HCT116 (cell line): ENCODE data around the gene ATP1B3. TPM values are rescaled to one million over a fixed set of nuclear protein-coding genes. Genes with fewer than 3 reads are reported as not detected.

Source experiments
- ATAC-seq: fragments of 200-7000 bp; cut with Tn5 transposase; 2 replicates; pipeline ENCODE4 v1.9.1; 2020; ENCODE audit warnings: mild to moderate bottlenecking, moderate library complexity
- BruUV-seq: library from RNA; stranded (reverse); fragments of 400-500 nt; replicated peaks from 2 replicates; lab custom pipeline; 2021; lab: Mats Ljungman, UMichigan
- CTCF ChIA-PET: fragments of 300-600 bp; sonication (Branson Sonifier 250); formaldehyde crosslinking; loops from one replicate; lab custom pipeline; 2021; ENCODE audit warnings: antibody characterized with exemption; lab: Charles Lee
- POLR2A ChIA-PET: fragments of 300-600, 350-600 bp; sonication (Branson Sonifier 250); formaldehyde crosslinking; loops from one replicate; lab custom pipeline; 2021; ENCODE audit warnings: antibody characterized with exemption; lab: Charles Lee
- RAD21 ChIA-PET, 2 experiments: fragments of 300-600 bp; sonication (Branson Sonifier 250); formaldehyde crosslinking; loops; one replicate each; lab custom pipeline; 2023; ENCODE audit warnings: low total read pairs in 2 of 2; ENCODE audit not compliant: uncharacterized antibody in 2 of 2, unreplicated experiment in 2 of 2, low non-redundant PET in 1 of 2; lab: Charles Lee
- DNase-seq: peaks from one replicate; pipeline ENCODE4 v3.0.0-alpha.2; 2010; ENCODE audit warnings: low read depth, low spot score
- H2AFZ ChIP-seq: fragments of 200-600 bp; shearing (Covaris generic), sonication (generic); 2 replicates; pipeline ENCODE4 v1.6.1; 2017; ENCODE audit warnings: low read depth, mixed run types, mixed read lengths, antibody characterized with exemption, low read length; ENCODE audit not compliant: poor library complexity, severe bottlenecking
- H3K27ac ChIP-seq: 2 replicates; pipeline ENCODE4 v1.5.1; 2012; ENCODE audit warnings: low read depth, low read length
- H3K27me3 ChIP-seq: fragments of 200-600 bp; sonication (generic); 2 replicates; pipeline ENCODE4 v1.6.1; 2016; ENCODE audit warnings: mixed run types, low read length, mixed read lengths; ENCODE audit not compliant: insufficient read depth
- H3K36me3 ChIP-seq, 2 experiments: fragments of 200-500 bp in 1 of 2; fragments of 200-600 bp in 1 of 2; sonication (Bioruptor generic) in 1 of 2; sonication (generic) in 1 of 2; 2 replicates each; pipeline versions ENCODE4 v1.5.1 to v1.6.1; 2014 to 2016; ENCODE audit warnings: low read length in 2 of 2, inconsistent platforms in 1 of 2, mixed read lengths in 1 of 2, mixed run types in 1 of 2; ENCODE audit not compliant: insufficient read depth in 2 of 2, control insufficient read depth in 1 of 2
- H3K4me1 ChIP-seq, 2 experiments: fragments of 200-600 bp in 1 of 2; sonication (generic) in 1 of 2; 2 replicates each; pipeline versions ENCODE4 v1.5.1 to v1.6.1; 2012 to 2017; ENCODE audit warnings: low read length in 2 of 2, inconsistent platforms in 1 of 2, mild to moderate bottlenecking in 1 of 2, mixed read lengths in 1 of 2, mixed run types in 1 of 2, moderate library complexity in 1 of 2; ENCODE audit not compliant: insufficient read depth in 2 of 2, control insufficient read depth in 1 of 2
- H3K4me2 ChIP-seq: fragments of 200-600 bp; sonication (generic); 2 replicates; pipeline ENCODE4 v1.6.1; 2017; ENCODE audit warnings: mixed run types, low read length, mixed read lengths
- H3K4me3 ChIP-seq, 2 experiments: fragments of 200-600 bp in 1 of 2; sonication (generic) in 1 of 2; replicated peaks in 1 of 2; 2 replicates each; pipeline ENCODE4 v1.5.1; 2011 to 2016; ENCODE audit warnings: low read length in 2 of 2, control low read depth in 1 of 2, low read depth in 1 of 2, mild to moderate bottlenecking in 1 of 2, mixed read lengths in 1 of 2, mixed run types in 1 of 2
- H3K79me2 ChIP-seq: fragments of 200-600 bp; sonication (generic); 2 replicates; pipeline ENCODE4 v1.6.1; 2017; ENCODE audit warnings: mild to moderate bottlenecking, mixed run types, low read length, moderate library complexity, mixed read lengths; ENCODE audit not compliant: insufficient read depth
- H3K9ac ChIP-seq: fragments of 200-600 bp; sonication (generic); 2 replicates; pipeline ENCODE4 v1.6.1; 2016; ENCODE audit warnings: low read length, mixed read lengths
- H3K9me2 ChIP-seq: fragments of 200-600 bp; sonication (generic), shearing (Covaris generic); 2 replicates; pipeline ENCODE4 v1.6.1; 2017; ENCODE audit warnings: mixed run types, mild to moderate bottlenecking, moderate library complexity; ENCODE audit not compliant: insufficient read depth
- H3K9me3 ChIP-seq, 2 experiments: fragments of 200-500 bp in 1 of 2; fragments of 200-600 bp in 1 of 2; sonication (Bioruptor generic) in 1 of 2; sonication (generic) in 1 of 2; 2 replicates each; pipeline ENCODE4 v1.6.1; 2014 to 2017; ENCODE audit warnings: low read length in 2 of 2, mixed read lengths in 2 of 2, inconsistent platforms in 1 of 2, low read depth in 1 of 2, mild to moderate bottlenecking in 1 of 2, mixed run types in 1 of 2, moderate library complexity in 1 of 2; ENCODE audit not compliant: control insufficient read depth in 1 of 2, insufficient read depth in 1 of 2
- H4K20me1 ChIP-seq: fragments of 200-600 bp; sonication (generic), shearing (Covaris generic); 2 replicates; pipeline ENCODE4 v1.6.1; 2017; ENCODE audit warnings: mixed run types, mild to moderate bottlenecking, moderate library complexity; ENCODE audit not compliant: insufficient read depth
- ATF3 ChIP-seq: IDR thresholded peaks from 2 replicates; pipeline ENCODE4 v1.6.1; 2012
- CBX3 ChIP-seq: IDR thresholded peaks from 2 replicates; pipeline ENCODE4 v1.6.1; 2012; ENCODE audit warnings: low read depth
- CEBPB ChIP-seq: IDR thresholded peaks from 2 replicates; pipeline ENCODE4 v1.6.1; 2012; ENCODE audit warnings: low read depth
- ELF1 ChIP-seq: IDR thresholded peaks from 2 replicates; pipeline ENCODE4 v1.6.1; 2012; ENCODE audit warnings: low read depth, borderline replicate concordance
- EZH2 ChIP-seq: fragments of 200-600 bp; sonication (generic); IDR thresholded peaks from 2 replicates; pipeline ENCODE4 v1.6.1; 2017; ENCODE audit warnings: antibody characterized with exemption, mixed run types
- EZH2phosphoT487 ChIP-seq: fragments of 200-600 bp; IDR thresholded peaks from 2 replicates; pipeline ENCODE4 v1.6.1; 2018; ENCODE audit warnings: antibody characterized with exemption, borderline replicate concordance
- JUND ChIP-seq: IDR thresholded peaks from 2 replicates; pipeline ENCODE4 v1.6.1; 2012
- POLR2A ChIP-seq: IDR thresholded peaks from 2 replicates; pipeline ENCODE4 v1.7.0; 2011; ENCODE audit warnings: borderline replicate concordance; ENCODE audit not compliant: insufficient read depth, insufficient read length; ENCODE audit errors: extremely low read depth
- RAD21 ChIP-seq: IDR thresholded peaks from 2 replicates; pipeline ENCODE4 v1.6.1; 2012; ENCODE audit warnings: low read depth, mild to moderate bottlenecking
- REST ChIP-seq: IDR thresholded peaks from 2 replicates; pipeline ENCODE4 v1.6.1; 2012; ENCODE audit warnings: low read depth
- YY1 ChIP-seq: IDR thresholded peaks from 2 replicates; pipeline ENCODE4 v1.6.1; 2011; ENCODE audit warnings: low read length, low read depth, moderate library complexity, mild to moderate bottlenecking; ENCODE audit not compliant: insufficient replicate concordance; ENCODE audit errors: extremely low read depth
- ZFX ChIP-seq: fragments of 450-650 bp; IDR thresholded peaks from 2 replicates; pipeline ENCODE4 v1.6.1; 2017
- ZNF274 ChIP-seq: fragments of 200-500 bp; sonication (Bioruptor generic); IDR thresholded peaks from 2 replicates; pipeline ENCODE4 v1.6.1; 2014; ENCODE audit warnings: mild to moderate bottlenecking, low read depth, low read length, inconsistent platforms
- intact Hi-C: fragments of 100-400 bp; cut with micrococcal nuclease; formaldehyde crosslinking; loops from 2 replicates; pipeline ENCODE4 v1.10.0; 2022
- total RNA-seq: library from RNA; stranded (reverse); gene quantifications from one replicate; pipeline ENCODE4 v1.2.1, GENCODE V29; 2021; ENCODE audit not compliant: unreplicated experiment

The ATP1B3 gene
- total RNA-seq, 1 experiment from 2014 or later: 147 TPM

- peaks cover 0 to 5% of the 10 kb centered on the region in 2 experiments; a peak in 1 of 4 replicates for H3K36me3 ChIP-seq
- TSS peak; percentile 56 for BruUV-seq
- peaks cover 12 to 33% of the 10 kb centered on the region in 2 experiments for H3K4me1 ChIP-seq
- H3K9me2 ChIP-seq: no peaks in the 10 kb centered on the region
- ChIA-PET RAD21 (interaction anchor here in 1 of 2 experiments (0.7 kb wide), 1 partner anchor 139 kb away, joined by 5 read pairs; no protein-coding TSS in a partner anchor), POLR2A (interaction anchor here (0.7 to 0.8 kb wide), 2 partner anchors 9 to 49 kb away, joined by 3 to 4 read pairs; no protein-coding TSS in a partner anchor), CTCF (interaction anchor here (0.7 kb wide), 1 partner anchor 140 kb away, joined by 3 read pairs; the partner anchor contains the start of gene RNF7)
- no peak for TF ChIP-seq RAD21
- no peak for TF ChIP-seq ZNF274
- TF ChIP-seq REST: no peak
- no peak for TF ChIP-seq EZH2phosphoT487
- no peak for TF ChIP-seq CEBPB
- no peak for TF ChIP-seq ATF3
- no peak for TF ChIP-seq ZFX
- TF ChIP-seq EZH2: no peak
- no peak for TF ChIP-seq ELF1
- TF ChIP-seq POLR2A: no peak
- TF ChIP-seq YY1: no peak
- no peak for TF ChIP-seq CBX3
- TF ChIP-seq JUND: no peak
- H3K4me3 ChIP-seq: peak overlapping the region; percentile 69 to 96
- DNase-seq (no peak), ATAC-seq (no peak)
- intact Hi-C loops: loop anchor here (5.0 kb wide), 1 partner anchor 511 kb away; the partner anchor contains the start of gene ZBTB38
- peak overlapping the region; percentile 91; the same call in 1 of the 2 replicates for H3K27ac ChIP-seq
- H3K27me3 ChIP-seq: no peaks in the 10 kb centered on the region
- peaks cover 13% of the 10 kb centered on the region; the same call in 1 of the 2 replicates for H4K20me1 ChIP-seq
- H3K9me3 ChIP-seq: no peaks in the 10 kb centered on the region
- no peak overlapping the region for H2AFZ ChIP-seq
- peak overlapping the region; percentile 88 for H3K4me2 ChIP-seq
- H3K79me2 ChIP-seq: peaks cover 64% of the 10 kb centered on the region
- peak overlapping the region; percentile 97 for H3K9ac ChIP-seq
Observed at GRCh38 chr3:141877911-141878310, 1.5 kb downstream of the ATP1B3 start.
